Breast epithelium (tissue), 3 donors: ENCODE data around the gene ARHGEF2.

Experiments used
- CTCF ChIP-seq, 3 donors: fragments of 450-650 bp; IDR thresholded peaks; one replicate each; pipeline ENCODE4 v1.5.1; 2016 to 2017; ENCODE audit warnings: antibody characterized with exemption in 3 of 3, mild to moderate bottlenecking in 3 of 3, moderate library complexity in 3 of 3
- POLR2A ChIP-seq: fragments of 450-650 bp; IDR thresholded peaks from one replicate; pipeline ENCODE4 v1.6.1; 2016; ENCODE audit warnings: antibody characterized with exemption, mild to moderate bottlenecking, moderate library complexity
- POLR2AphosphoS5 ChIP-seq, 3 donors: sonication (generic); formaldehyde crosslinking; IDR thresholded peaks; one replicate each; pipeline ENCODE4 v1.6.1; 2017; ENCODE audit warnings: antibody characterized with exemption in 3 of 3

GRCh38 chr1:155920717-155921116 is 57.6 kb downstream of the ARHGEF2 start:
- TF ChIP-seq CTCF (IDR thresholded peaks at IDR 0.05), result no peak
- TF ChIP-seq POLR2A, result no peak
- TF ChIP-seq POLR2AphosphoS5 (IDR thresholded peaks at IDR 0.05), result no peak
